Measurements from ENCODE around the gene MYH11.
"Not testable (repeated sequence)": the region's sequence is repeated elsewhere in the genome, so short reads cannot be mapped to it uniquely, and the experiment has no call there.

MYH11 gene

GRCh38 chr16:15819046-15819445 lies 37.8 kb downstream of the MYH11 start:
- H3K27me3 ChIP-seq (ENCODE audit: insufficient read depth, insufficient read length), result no peaks in the 10 kb centered on the region
- no peak overlapping the region for H3K9ac ChIP-seq (ENCODE audit: insufficient read length, low read depth)
- H3K36me3 ChIP-seq (ENCODE audit: insufficient read depth, insufficient read length, low read length), result no peaks in the 10 kb centered on the region
- no peak overlapping the region for H3K4me3 ChIP-seq (ENCODE audit: insufficient read length, low read depth)
- H3K9me3 ChIP-seq (ENCODE audit: insufficient read depth, low read length), result peaks cover 28% of the 10 kb centered on the region
- no peak for TF ChIP-seq YY1 (IDR thresholded peaks at IDR 0.05; ENCODE audit: insufficient read depth, insufficient read length)
- no peak for TF ChIP-seq ZNF274 (IDR thresholded peaks at IDR 0.05; ENCODE audit: low read depth, low read length)
- TF ChIP-seq SUZ12 (IDR thresholded peaks at IDR 0.05; ENCODE audit: extremely low read depth, insufficient read depth, insufficient read length), result no peak
- DNase-seq (ENCODE audit: low read depth, low spot score), result no peak
- no peaks in the 10 kb centered on the region for H3K4me1 ChIP-seq (ENCODE audit: insufficient read depth, insufficient read length)

GRCh38 chr16:15817446-15817845 lies 39.4 kb downstream of the MYH11 start:
- Histone ChIP-seq H3K4me3 (ENCODE audit: insufficient read length, low read depth) (no peak overlapping the region), H3K9me3 (ENCODE audit: insufficient read depth, low read length) (peaks cover 28% of the 10 kb centered on the region), H3K27me3 (ENCODE audit: insufficient read depth, insufficient read length) (no peaks in the 10 kb centered on the region), H3K9ac (ENCODE audit: insufficient read length, low read depth) (no peak overlapping the region), H3K36me3 (ENCODE audit: insufficient read depth, insufficient read length, low read length) (no peaks in the 10 kb centered on the region), H3K4me1 (ENCODE audit: insufficient read depth, insufficient read length) (no peaks in the 10 kb centered on the region)
- no peak for DNase-seq (ENCODE audit: low read depth, low spot score)
- TF ChIP-seq YY1 (IDR thresholded peaks at IDR 0.05; ENCODE audit: insufficient read depth, insufficient read length) (no peak), SUZ12 (IDR thresholded peaks at IDR 0.05; ENCODE audit: extremely low read depth, insufficient read depth, insufficient read length) (no peak), ZNF274 (IDR thresholded peaks at IDR 0.05; ENCODE audit: low read depth, low read length) (no peak)

GRCh38 chr16:15816228-15816627 lies 40.6 kb downstream of the MYH11 start:
- Histone ChIP-seq H3K27me3 (ENCODE audit: insufficient read depth, insufficient read length) (no peaks in the 10 kb centered on the region), H3K4me3 (ENCODE audit: insufficient read length, low read depth) (no peak overlapping the region), H3K36me3 (ENCODE audit: insufficient read depth, insufficient read length, low read length) (no peaks in the 10 kb centered on the region), H3K4me1 (ENCODE audit: insufficient read depth, insufficient read length) (no peaks in the 10 kb centered on the region), H3K9me3 (ENCODE audit: insufficient read depth, low read length) (peaks cover 28% of the 10 kb centered on the region), H3K9ac (ENCODE audit: insufficient read length, low read depth) (no peak overlapping the region)
- DNase-seq (ENCODE audit: low read depth, low spot score), result no peak
- TF ChIP-seq SUZ12 (IDR thresholded peaks at IDR 0.05; ENCODE audit: extremely low read depth, insufficient read depth, insufficient read length) (no peak), ZNF274 (IDR thresholded peaks at IDR 0.05; ENCODE audit: low read depth, low read length) (no peak)

DNA sequence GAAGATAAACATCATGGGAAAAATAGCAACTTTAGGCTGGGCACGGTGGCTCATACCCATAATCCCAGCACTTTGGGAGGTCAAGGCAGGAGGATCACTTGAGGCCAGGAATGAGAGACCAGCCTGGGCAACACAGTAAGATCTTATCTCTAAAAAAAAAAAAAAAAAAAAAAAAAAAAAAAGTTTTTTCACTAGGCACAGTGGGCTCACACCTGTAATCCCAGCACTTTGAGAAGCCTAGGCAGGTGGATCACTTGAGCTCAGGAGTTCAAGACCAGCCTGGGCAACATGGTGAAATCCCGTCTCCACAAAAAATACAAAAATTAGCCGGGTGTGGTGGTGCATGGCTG lies 44.5 kb downstream of the MYH11 start:
- not testable (repeated sequence) for H3K36me3 ChIP-seq (ENCODE audit: insufficient read depth, insufficient read length, low read length); H3K27me3 ChIP-seq (ENCODE audit: insufficient read depth, insufficient read length); H3K4me1 ChIP-seq (ENCODE audit: insufficient read depth, insufficient read length); DNase-seq (ENCODE audit: low read depth, low spot score); H3K9ac ChIP-seq (ENCODE audit: insufficient read length, low read depth); H3K4me3 ChIP-seq (ENCODE audit: insufficient read length, low read depth)
- peaks cover 27% of the 10 kb centered on the region for H3K9me3 ChIP-seq (ENCODE audit: insufficient read depth, low read length)

DNA sequence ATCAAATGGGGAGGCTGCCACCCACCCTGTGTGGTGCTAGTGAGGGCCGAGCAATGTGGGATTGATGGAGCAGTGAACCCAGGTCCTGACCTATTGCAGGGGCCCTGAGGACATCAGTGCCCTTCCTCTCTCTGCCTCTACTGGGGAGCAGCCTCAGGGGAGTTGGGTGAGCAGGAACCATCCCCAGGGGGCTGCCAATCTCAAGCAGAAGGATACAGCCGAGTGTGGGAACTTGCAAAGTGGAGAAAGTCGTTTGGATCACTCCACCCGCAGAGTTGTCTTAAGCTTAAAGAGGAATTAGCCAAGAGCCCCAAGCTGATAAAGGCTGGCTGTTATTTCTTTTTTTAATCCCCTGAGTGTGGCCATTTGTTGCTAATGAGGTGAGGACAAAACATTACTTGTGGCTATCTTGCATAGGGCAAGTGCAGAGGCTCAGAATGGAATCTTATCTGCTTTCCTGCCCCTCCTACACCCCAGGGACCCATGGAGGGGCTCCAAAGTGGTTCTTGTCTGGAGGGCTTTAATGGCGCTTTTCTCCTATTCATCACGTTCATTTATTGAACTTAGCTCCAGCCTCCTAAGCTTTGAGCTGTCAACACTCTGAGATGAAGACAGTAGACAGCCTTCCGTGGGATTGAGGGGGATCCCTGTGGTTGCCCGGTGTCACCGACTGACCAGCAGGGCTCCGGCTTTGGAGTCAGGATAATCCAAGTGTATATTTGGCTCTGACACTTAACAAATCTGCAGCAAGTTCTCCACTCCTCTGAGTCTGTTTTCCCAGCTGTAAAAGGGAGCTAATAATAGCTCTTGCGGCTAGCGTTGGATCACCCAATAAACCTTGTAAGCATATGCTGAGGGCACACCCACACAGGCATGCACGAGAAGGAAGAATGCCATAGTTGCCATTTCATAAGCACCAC lies 45.1 kb downstream of the MYH11 start:
- Histone ChIP-seq H3K4me1 (ENCODE audit: insufficient read depth, insufficient read length) (no peaks in the 10 kb centered on the region), H3K9ac (ENCODE audit: insufficient read length, low read depth) (no peak overlapping the region), H3K27me3 (ENCODE audit: insufficient read depth, insufficient read length) (no peaks in the 10 kb centered on the region), H3K4me3 (ENCODE audit: insufficient read length, low read depth) (no peak overlapping the region), H3K36me3 (ENCODE audit: insufficient read depth, insufficient read length, low read length) (no peaks in the 10 kb centered on the region), H3K9me3 (ENCODE audit: insufficient read depth, low read length) (peaks cover 21% of the 10 kb centered on the region)
- TF ChIP-seq YY1 (IDR thresholded peaks at IDR 0.05; ENCODE audit: insufficient read depth, insufficient read length) (no peak), ZNF274 (IDR thresholded peaks at IDR 0.05; ENCODE audit: low read depth, low read length) (no peak), SUZ12 (IDR thresholded peaks at IDR 0.05; ENCODE audit: extremely low read depth, insufficient read depth, insufficient read length) (no peak)
- DNase-seq (ENCODE audit: low read depth, low spot score), result no peak

DNA sequence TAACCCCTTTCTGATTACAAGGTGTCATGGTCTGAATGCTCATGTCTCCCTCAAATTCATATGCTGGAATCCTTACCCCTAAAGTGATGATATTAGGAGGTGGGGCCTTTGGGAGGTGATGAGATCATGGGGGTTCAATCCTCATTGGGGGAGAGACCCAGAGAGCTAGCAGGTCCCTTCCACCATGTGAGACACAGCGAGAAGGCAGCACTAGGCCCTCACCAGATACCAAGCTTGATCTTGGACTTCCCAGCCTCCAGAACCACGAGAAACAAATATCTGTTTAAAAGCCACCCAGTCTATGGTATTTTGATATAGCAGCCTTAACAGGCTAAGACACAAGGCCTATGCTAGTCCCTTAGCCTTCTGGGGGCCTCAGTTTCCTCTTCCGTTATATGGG lies 45.9 kb downstream of the MYH11 start:
- H3K36me3 ChIP-seq (ENCODE audit: insufficient read depth, insufficient read length, low read length), result no peaks in the 10 kb centered on the region
- no peak overlapping the region for H3K9ac ChIP-seq (ENCODE audit: insufficient read length, low read depth)
- no peak for DNase-seq (ENCODE audit: low read depth, low spot score)

GRCh38 chr16:15810411-15810810 lies 46.4 kb downstream of the MYH11 start:
- Histone ChIP-seq H3K9ac (ENCODE audit: insufficient read length, low read depth) (no peak overlapping the region), H3K4me1 (ENCODE audit: insufficient read depth, insufficient read length) (no peaks in the 10 kb centered on the region), H3K9me3 (ENCODE audit: insufficient read depth, low read length) (peaks cover 7% of the 10 kb centered on the region), H3K27me3 (ENCODE audit: insufficient read depth, insufficient read length) (no peaks in the 10 kb centered on the region), H3K4me3 (ENCODE audit: insufficient read length, low read depth) (no peak overlapping the region), H3K36me3 (ENCODE audit: insufficient read depth, insufficient read length, low read length) (no peaks in the 10 kb centered on the region)
- no peak for DNase-seq (ENCODE audit: low read depth, low spot score)
- TF ChIP-seq YY1 (IDR thresholded peaks at IDR 0.05; ENCODE audit: insufficient read depth, insufficient read length) (no peak), SUZ12 (IDR thresholded peaks at IDR 0.05; ENCODE audit: extremely low read depth, insufficient read depth, insufficient read length) (no peak), ZNF274 (IDR thresholded peaks at IDR 0.05; ENCODE audit: low read depth, low read length) (no peak)

More for the DNA sequence above, 45.9 kb downstream of the MYH11 start:
- peaks cover 13% of the 10 kb centered on the region for H3K9me3 ChIP-seq (ENCODE audit: insufficient read depth, low read length)
- H3K4me3 ChIP-seq (ENCODE audit: insufficient read length, low read depth), result no peak overlapping the region
- H3K4me1 ChIP-seq (ENCODE audit: insufficient read depth, insufficient read length), result no peaks in the 10 kb centered on the region
- no peak for TF ChIP-seq ZNF274 (IDR thresholded peaks at IDR 0.05; ENCODE audit: low read depth, low read length)
- no peak for TF ChIP-seq YY1 (IDR thresholded peaks at IDR 0.05; ENCODE audit: insufficient read depth, insufficient read length)
- no peak for TF ChIP-seq SUZ12 (IDR thresholded peaks at IDR 0.05; ENCODE audit: extremely low read depth, insufficient read depth, insufficient read length)
- H3K27me3 ChIP-seq (ENCODE audit: insufficient read depth, insufficient read length), result no peaks in the 10 kb centered on the region

DNA sequence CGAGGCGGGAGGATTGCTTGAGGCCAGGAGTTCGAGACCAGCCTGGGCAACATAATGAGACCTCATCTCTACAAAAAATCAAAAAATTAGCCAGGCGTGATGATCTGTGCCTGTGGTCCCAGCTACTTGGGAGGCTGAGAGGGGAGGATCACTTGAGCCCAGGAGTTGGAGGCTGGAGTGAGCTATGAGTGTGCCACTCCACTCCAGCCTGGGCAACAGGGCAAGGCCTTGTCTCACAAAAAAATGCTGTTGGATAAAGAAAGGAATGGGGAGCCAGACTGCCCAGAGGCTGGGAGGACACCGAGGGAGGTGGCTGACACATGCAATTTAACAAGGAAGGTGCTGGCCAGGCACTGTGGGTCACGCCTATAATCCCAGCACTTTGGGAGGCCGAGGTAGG lies 47.5 kb downstream of the MYH11 start:
- H3K9ac ChIP-seq (ENCODE audit: insufficient read length, low read depth); H3K4me3 ChIP-seq (ENCODE audit: insufficient read length, low read depth); H3K36me3 ChIP-seq (ENCODE audit: insufficient read depth, insufficient read length, low read length); DNase-seq (ENCODE audit: low read depth, low spot score); H3K27me3 ChIP-seq (ENCODE audit: insufficient read depth, insufficient read length); H3K9me3 ChIP-seq (ENCODE audit: insufficient read depth, low read length); H3K4me1 ChIP-seq (ENCODE audit: insufficient read depth, insufficient read length): not testable (repeated sequence)
